Activated naive CD4-positive, alpha-beta T cell treated with anti-CD3 and anti-CD28 coated beads, Interleukin-2, amount 50 U/mL, for 72 hours (primary cell): ENCODE measurements around the gene FOXRED1. TPM values are rescaled to one million over a fixed set of nuclear protein-coding genes. Genes with fewer than 3 reads are reported as not detected.
"Not testable (repeated sequence)": the region's sequence is repeated elsewhere in the genome, so short reads cannot be mapped to it uniquely, and the experiment has no call there.

Experiments
- ATAC-seq, 2 donors: fragments of 150-1000 bp; cut with Tn5 transposase; 2 replicates each; pipeline ENCODE4 v1.10.0; 2021; ENCODE audit warnings: mild to moderate bottlenecking in 2 of 2, moderate library complexity in 2 of 2
- DNase-seq, 2 donors: peaks; one replicate each; pipeline ENCODE4 v3.0.0; 2021 to 2022; ENCODE audit warnings: low spot score in 2 of 2
- H3K27ac Mint-ChIP-seq, 2 donors: one replicate each; pipeline ENCODE4 v1.8.0; 2022; ENCODE audit warnings: mild to moderate bottlenecking in 2 of 2, mixed read lengths in 2 of 2
- H3K36me3 Mint-ChIP-seq, 2 donors: one replicate each; pipeline ENCODE4 v1.8.0; 2022; ENCODE audit warnings: mixed read lengths in 2 of 2
- H3K9me3 Mint-ChIP-seq, 2 donors: one replicate each; pipeline ENCODE4 v1.8.0; 2022; ENCODE audit warnings: mixed read lengths in 2 of 2
- total RNA-seq, 2 donors: library from RNA; stranded (reverse); gene quantifications; one replicate each; pipeline ENCODE4 v1.2.3, GENCODE V29; 2022

FOXRED1 gene
- total RNA-seq, 2 donors from 2014 or later, result 57.7 to 61.1 TPM

- Mint-ChIP-seq H3K36me3 (peaks cover 0 to 6% of the 10 kb centered on the region in 2 donors), H3K9me3 (no peaks in the 10 kb centered on the region), H3K27ac (no peak overlapping the region)
- no peak for DNase-seq
- ATAC-seq, result no peak
These were observed 28.1 kb downstream of the FOXRED1 start for GRCh38 chr11:126297004-126297403.

GRCh38 chr11:126303623-126304456 is 34.9 kb downstream of the FOXRED1 start, which contains the start of gene DCPS:
Gene DCPS, plus strand, starts transcription at chr11:126304060. Its CDS starts 21 bp downstream, at chr11:126304081.
- Mint-ChIP-seq H3K9me3 (no peaks in the 10 kb centered on the region), H3K36me3 (peaks cover 25 to 33% of the 10 kb centered on the region in 2 donors), H3K27ac (peak within 1 kb of the TSS; percentile 90 to 99)
- DNase-seq (peak; percentile 88 to 94), ATAC-seq (peak; percentile 93 to 94)

- DNase-seq (no peak), ATAC-seq (peak; percentile 6 to 15)
- Mint-ChIP-seq H3K36me3 (peaks cover 25 to 33% of the 10 kb centered on the region in 2 donors), H3K27ac (peak overlapping the region; percentile 90 to 99), H3K9me3 (no peaks in the 10 kb centered on the region)
These were observed 35.6 kb downstream of the FOXRED1 start for GRCh38 chr11:126304457-126305075.

- DNase-seq, result no peak
- peak overlapping the region; percentile 83 to 90 for H3K27ac Mint-ChIP-seq
- ATAC-seq, result peak; percentile 62 to 65
- H3K36me3 Mint-ChIP-seq, result peaks cover 25 to 33% of the 10 kb centered on the region in 2 donors
- H3K9me3 Mint-ChIP-seq, result no peaks in the 10 kb centered on the region
These were observed 36.7 kb downstream of the FOXRED1 start for GRCh38 chr11:126305699-126306098.

- H3K36me3 Mint-ChIP-seq, result peaks cover 25 to 29% of the 10 kb centered on the region in 2 donors
- ATAC-seq (no peak), DNase-seq (no peak)
- H3K27ac Mint-ChIP-seq, result no peak overlapping the region
- no peaks in the 10 kb centered on the region for H3K9me3 Mint-ChIP-seq
These were observed 38.8 kb downstream of the FOXRED1 start for GRCh38 chr11:126307706-126308105.

GRCh38 chr11:126308271-126308671 is 39.3 kb downstream of the FOXRED1 start:
- ATAC-seq (no peak), DNase-seq (no peak)
- Mint-ChIP-seq H3K9me3 (no peaks in the 10 kb centered on the region), H3K27ac (no peak overlapping the region), H3K36me3 (peaks cover 20 to 24% of the 10 kb centered on the region in 2 donors)

GRCh38 chr11:126308771-126309170 is 39.8 kb downstream of the FOXRED1 start:
- peaks cover 15 to 20% of the 10 kb centered on the region in 2 donors for H3K36me3 Mint-ChIP-seq
- not testable (repeated sequence) for DNase-seq, ATAC-seq, H3K9me3 Mint-ChIP-seq, H3K27ac Mint-ChIP-seq

GRCh38 chr11:126310200-126310991 is 41.4 kb downstream of the FOXRED1 start:
- peak in 1 of 2 donors; percentile 64 for DNase-seq
- peaks cover 11 to 18% of the 10 kb centered on the region in 2 donors for H3K36me3 Mint-ChIP-seq
- ATAC-seq, result peak; percentile 64 to 72
- no peak overlapping the region for H3K27ac Mint-ChIP-seq
- H3K9me3 Mint-ChIP-seq, result peaks cover 0 to 3% of the 10 kb centered on the region in 2 donors

- DNase-seq (no peak), ATAC-seq (no peak)
- peaks cover 0 to 3% of the 10 kb centered on the region in 2 donors for H3K9me3 Mint-ChIP-seq
- H3K27ac Mint-ChIP-seq, result no peak overlapping the region
- H3K36me3 Mint-ChIP-seq, result peaks cover 7 to 18% of the 10 kb centered on the region in 2 donors
These were observed 42.0 kb downstream of the FOXRED1 start for GRCh38 chr11:126310992-126311310.

GRCh38 chr11:126311401-126312291 is 42.7 kb downstream of the FOXRED1 start:
- Mint-ChIP-seq H3K9me3 (peaks cover 0 to 3% of the 10 kb centered on the region in 2 donors), H3K36me3 (peaks cover 13 to 24% of the 10 kb centered on the region in 2 donors), H3K27ac (no peak overlapping the region)
- no peak for DNase-seq
- ATAC-seq, result no peak

- Mint-ChIP-seq H3K36me3 (peaks cover 18 to 30% of the 10 kb centered on the region in 2 donors), H3K9me3 (peaks cover 0 to 3% of the 10 kb centered on the region in 2 donors), H3K27ac (no peak overlapping the region)
- ATAC-seq (no peak), DNase-seq (no peak)
These were observed 44.0 kb downstream of the FOXRED1 start for GRCh38 chr11:126312961-126313360.

- Mint-ChIP-seq H3K9me3 (peaks cover 0 to 3% of the 10 kb centered on the region in 2 donors), H3K36me3 (peaks cover 18 to 30% of the 10 kb centered on the region in 2 donors), H3K27ac (no peak overlapping the region)
- ATAC-seq (no peak), DNase-seq (no peak)
These were observed 44.9 kb downstream of the FOXRED1 start for GRCh38 chr11:126313826-126314225.

GRCh38 chr11:126317432-126317755 is 48.4 kb downstream of the FOXRED1 start:
- Mint-ChIP-seq H3K36me3 (peaks cover 18 to 30% of the 10 kb centered on the region in 2 donors), H3K27ac (peak overlapping the region; percentile 77 to 95), H3K9me3 (peaks cover 0 to 3% of the 10 kb centered on the region in 2 donors)
- peak in 1 of 2 donors; percentile 15 for DNase-seq
- no peak for ATAC-seq

GRCh38 chr11:126317756-126318573 is 49.0 kb downstream of the FOXRED1 start:
- Mint-ChIP-seq H3K27ac (peak overlapping the region; percentile 77 to 95), H3K9me3 (peaks cover 0 to 3% of the 10 kb centered on the region in 2 donors), H3K36me3 (peaks cover 18 to 30% of the 10 kb centered on the region in 2 donors)
- ATAC-seq (peak; percentile 77 to 81), DNase-seq (no peak)
